Medulla oblongata (tissue), 1 donor: ENCODE results near the gene TIE1.

Experiments
- DNase-seq: peaks from one replicate; pipeline ENCODE4 v3.0.0-alpha.2; 2015; ENCODE audit errors: extremely low spot score

TIE1 gene

GRCh38 chr1:43300378-43301094, at the start of gene TIE1:
Gene TIE1 (plus strand): TSS chr1:43300982. CDS start chr1:43301072, 90 bp downstream.
- no peak for DNase-seq

- no peak for DNase-seq
These were observed 49.8 kb upstream of the TIE1 start for GRCh38 chr1:43251024-43251423.

DNA sequence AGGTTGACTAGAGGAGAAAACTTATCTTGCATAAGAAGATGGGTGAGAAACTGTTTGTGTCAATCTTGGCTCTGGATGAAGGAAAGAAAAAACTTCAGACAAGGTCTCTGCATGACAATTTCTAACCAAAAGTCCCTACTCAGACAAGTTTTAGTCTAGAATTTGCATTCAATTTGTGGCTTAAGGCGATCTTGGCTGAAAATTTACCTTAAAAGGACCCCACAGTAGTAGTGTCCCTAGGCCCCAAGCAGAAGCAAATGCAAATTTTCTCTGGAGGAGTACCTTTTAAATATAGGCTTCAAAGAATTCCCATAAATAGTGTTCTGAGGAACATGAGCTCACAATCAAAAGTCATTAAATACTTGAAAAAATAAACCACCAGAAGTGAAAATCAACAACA, 48.6 kb upstream of the TIE1 start:
- no peak for DNase-seq

GRCh38 chr1:43253173-43253572, 47.6 kb upstream of the TIE1 start:
- DNase-seq, result no peak

DNA sequence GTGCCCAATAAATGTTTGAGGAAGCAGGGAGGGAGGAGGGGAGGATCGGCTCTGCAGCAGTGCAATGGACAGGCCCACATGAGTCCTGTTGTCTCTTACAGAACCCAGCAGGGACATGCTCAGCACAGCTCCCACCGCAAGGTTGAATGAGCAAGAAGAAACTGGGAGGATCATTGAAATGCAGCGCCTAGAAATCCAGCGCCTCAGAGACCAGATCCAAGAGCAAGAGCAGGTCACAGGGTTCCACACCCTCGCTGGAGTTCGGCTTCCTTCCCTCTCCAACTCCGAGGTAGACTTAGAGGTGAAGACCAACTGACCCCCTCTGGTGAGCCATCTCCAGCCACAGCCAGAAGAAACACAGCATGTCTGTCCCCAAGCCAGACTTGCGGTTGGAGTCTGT, 46.9 kb upstream of the TIE1 start:
- no peak for DNase-seq

GRCh38 chr1:43255438-43256210, 45.2 kb upstream of the TIE1 start:
- no peak for DNase-seq

- no peak for DNase-seq
These were observed 43.9 kb upstream of the TIE1 start for GRCh38 chr1:43256675-43257570.

DNA sequence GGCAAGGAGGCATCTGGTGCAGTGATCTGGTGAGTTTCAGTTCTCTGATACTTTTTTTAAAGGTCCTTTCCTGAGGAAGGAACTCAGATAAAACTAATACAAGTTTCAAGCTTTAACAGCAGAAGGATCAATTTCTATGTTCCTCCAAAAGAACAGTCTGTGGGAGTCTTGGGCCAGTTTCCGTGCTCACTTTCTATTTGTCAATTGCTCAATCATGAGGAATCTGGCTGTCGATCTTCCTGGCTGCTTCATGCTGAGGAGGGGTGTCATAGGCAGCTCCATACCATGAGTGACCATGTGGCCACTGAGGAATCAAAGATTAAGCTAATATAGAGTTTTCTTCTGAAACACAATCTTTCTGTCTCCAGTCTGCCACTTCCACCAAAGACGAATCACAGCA, 42.4 kb upstream of the TIE1 start:
- no peak for DNase-seq

GRCh38 chr1:43265431-43265830, 35.4 kb upstream of the TIE1 start:
- DNase-seq, result no peak

- DNase-seq, result no peak
These were observed 33.9 kb upstream of the TIE1 start for GRCh38 chr1:43266881-43267280.

- DNase-seq, result no peak
These were observed 33.4 kb upstream of the TIE1 start for GRCh38 chr1:43267291-43267805.

GRCh38 chr1:43267818-43268425, 32.9 kb upstream of the TIE1 start:
- DNase-seq, result no peak

- DNase-seq, result no peak
These were observed 31.0 kb upstream of the TIE1 start, which contains the start of gene TMEM125 for GRCh38 chr1:43269627-43270375. Gene TMEM125 (plus strand): TSS chr1:43269983. CDS start chr1:43272723, 2,740 bp downstream.

GRCh38 chr1:43270421-43271095, 30.2 kb upstream of the TIE1 start:
- DNase-seq, result no peak

DNA sequence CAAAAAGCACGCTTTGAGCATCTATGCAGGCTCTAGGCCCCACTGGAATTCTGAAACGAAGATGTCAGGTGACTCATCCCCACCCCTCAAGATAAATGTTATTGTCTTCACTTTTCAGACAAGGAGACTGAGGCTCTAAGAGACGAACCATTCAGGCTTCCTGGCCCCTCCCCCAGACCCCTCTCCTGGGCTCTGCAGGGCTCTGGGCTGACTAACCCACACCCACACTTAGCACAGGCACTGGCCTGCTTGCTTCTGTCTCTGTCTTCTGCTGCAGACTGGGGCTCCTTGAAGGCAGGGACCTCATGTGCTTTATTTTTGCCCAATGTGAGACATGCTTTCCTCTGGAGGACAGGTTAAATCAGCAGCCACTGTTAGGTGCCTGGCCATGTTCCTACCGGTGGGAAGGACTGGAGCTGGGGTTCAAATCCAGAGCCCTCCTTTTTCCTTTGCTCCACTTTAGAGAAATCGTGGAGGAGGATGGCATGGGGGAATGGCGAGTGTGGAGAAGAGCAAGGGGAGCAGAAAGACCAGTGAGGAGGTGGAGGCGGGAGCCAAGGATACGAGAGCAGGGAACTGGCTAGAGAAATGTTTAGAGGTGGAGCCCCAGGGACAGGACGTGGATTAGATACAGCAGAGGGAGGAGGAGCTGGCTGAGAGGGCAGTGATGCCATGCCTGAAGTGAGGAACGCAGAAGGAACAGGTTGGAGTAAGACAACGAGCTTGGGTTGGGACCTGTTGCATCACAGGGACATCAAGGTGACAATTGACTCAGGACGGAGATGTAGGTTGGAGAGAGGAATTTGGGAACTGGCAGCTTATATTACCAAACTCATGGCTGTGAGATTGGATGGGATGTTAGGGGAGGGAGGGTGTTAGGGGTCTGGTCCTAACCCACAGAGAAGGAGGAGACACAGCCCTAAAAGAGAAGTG, 29.3 kb upstream of the TIE1 start:
- DNase-seq, result no peak

GRCh38 chr1:43272161-43272560, 28.6 kb upstream of the TIE1 start:
- DNase-seq, result peak; percentile 89

GRCh38 chr1:43272576-43273571, 27.9 kb upstream of the TIE1 start:
- DNase-seq, result no peak

- DNase-seq, result no peak
These were observed 27.1 kb upstream of the TIE1 start for GRCh38 chr1:43273708-43274107.
